ACC112 (cell line): ENCODE results near the gene CAPZB.

Source experiments
- H2AFZ ChIP-seq: fragments of 200-600 bp; sonication (generic); one replicate; pipeline ENCODE4 v1.6.0; 2017; ENCODE audit warnings: antibody characterized with exemption, low read length; ENCODE audit not compliant: unreplicated experiment
- H3K27ac ChIP-seq: fragments of 200-600 bp; sonication (generic); 2 replicates; pipeline ENCODE4 v1.5.1; 2014; ENCODE audit warnings: low read depth, mild to moderate bottlenecking, antibody characterized with exemption, low read length, moderate library complexity
- H3K27me3 ChIP-seq: fragments of 200-600 bp; sonication (generic); 2 replicates; pipeline ENCODE4 v1.6.1; 2014; ENCODE audit warnings: mild to moderate bottlenecking, antibody characterized with exemption, low read length, moderate library complexity, mixed read lengths; ENCODE audit not compliant: insufficient read depth
- H3K36me3 ChIP-seq: fragments of 200-600 bp; sonication (generic); 2 replicates; pipeline ENCODE4 v1.6.1; 2016; ENCODE audit warnings: mild to moderate bottlenecking, antibody characterized with exemption, low read length, moderate library complexity, mixed read lengths; ENCODE audit not compliant: insufficient read depth
- H3K4me1 ChIP-seq: fragments of 200-600 bp; sonication (generic); one replicate; pipeline ENCODE4 v1.6.1; 2016; ENCODE audit warnings: low read length, mixed read lengths; ENCODE audit not compliant: insufficient read depth, unreplicated experiment, control insufficient read depth
- H3K4me3 ChIP-seq: fragments of 200-600 bp; sonication (generic); 2 replicates; pipeline ENCODE4 v1.5.1; 2014; ENCODE audit warnings: mild to moderate bottlenecking, low read depth, low read length
- H3K79me2 ChIP-seq: fragments of 200-600 bp; sonication (generic); one replicate; pipeline ENCODE4 v1.6.0; 2016; ENCODE audit warnings: low read length; ENCODE audit not compliant: control insufficient read depth, unreplicated experiment, insufficient read depth

The CAPZB gene

DNA sequence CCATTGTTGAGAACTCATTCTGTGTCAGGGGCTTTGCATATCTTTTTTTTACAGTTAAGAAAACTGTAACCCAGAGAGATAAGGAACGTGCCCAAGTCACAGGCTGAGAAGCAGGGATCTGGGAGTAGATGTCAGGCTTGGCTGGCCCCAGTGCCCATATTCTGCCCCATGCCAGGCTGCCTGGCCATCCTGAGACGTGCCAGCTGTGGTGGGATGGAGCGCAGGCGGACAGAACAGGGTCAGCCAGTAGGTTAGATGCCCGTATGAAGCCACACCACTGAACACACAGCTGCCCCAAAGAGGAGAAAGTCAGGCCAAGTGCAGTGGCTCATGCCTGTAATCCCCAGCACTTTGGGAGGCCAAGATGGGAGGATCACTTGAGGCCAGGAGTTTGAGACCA lies 117.3 kb downstream of the CAPZB start:
- Histone ChIP-seq H3K36me3 (no peaks in the 10 kb centered on the region), H3K79me2 (peaks cover 22% of the 10 kb centered on the region), H3K4me1 (no peaks in the 10 kb centered on the region), H3K4me3 (no peak overlapping the region), H2AFZ (no peak overlapping the region), H3K27me3 (no peaks in the 10 kb centered on the region), H3K27ac (no peak overlapping the region)

GRCh38 chr1:19367584-19368041 lies 117.7 kb downstream of the CAPZB start:
- Histone ChIP-seq H3K4me3 (no peak overlapping the region), H3K27me3 (no peaks in the 10 kb centered on the region), H3K4me1 (no peaks in the 10 kb centered on the region), H3K79me2 (peaks cover 22% of the 10 kb centered on the region), H3K36me3 (no peaks in the 10 kb centered on the region), H3K27ac (no peak overlapping the region), H2AFZ (no peak overlapping the region)

- Histone ChIP-seq H3K27me3 (no peaks in the 10 kb centered on the region), H3K27ac (no peak overlapping the region), H3K36me3 (no peaks in the 10 kb centered on the region), H3K79me2 (peaks cover 22% of the 10 kb centered on the region), H3K4me3 (no peak overlapping the region), H3K4me1 (no peaks in the 10 kb centered on the region), H2AFZ (no peak overlapping the region)
These were observed 118.5 kb downstream of the CAPZB start for GRCh38 chr1:19366599-19367536.

DNA sequence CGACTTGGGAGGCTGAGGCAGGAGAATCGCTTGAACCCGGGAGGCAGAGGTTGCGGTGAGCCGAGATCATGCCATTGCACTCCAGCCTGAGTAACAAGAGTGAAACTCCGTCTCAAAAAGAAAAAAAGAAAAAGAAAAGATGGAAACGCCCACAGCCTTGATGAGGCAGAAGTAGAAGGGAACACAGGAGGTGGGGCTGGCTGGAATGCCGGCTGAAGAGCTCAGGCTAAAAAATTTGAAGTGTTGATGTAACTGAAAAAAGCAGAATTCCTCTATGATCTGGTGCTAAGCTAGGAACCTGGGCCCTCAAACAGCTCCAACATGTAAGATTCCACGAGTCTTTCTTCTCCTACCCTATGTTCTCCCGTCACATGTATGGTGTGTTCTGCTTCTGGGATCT lies 119.6 kb downstream of the CAPZB start:
- Histone ChIP-seq H3K36me3 (no peaks in the 10 kb centered on the region), H3K27me3 (no peaks in the 10 kb centered on the region), H3K27ac (no peak overlapping the region), H3K4me3 (no peak overlapping the region), H3K4me1 (no peaks in the 10 kb centered on the region), H2AFZ (no peak overlapping the region), H3K79me2 (peaks cover 27% of the 10 kb centered on the region)

DNA sequence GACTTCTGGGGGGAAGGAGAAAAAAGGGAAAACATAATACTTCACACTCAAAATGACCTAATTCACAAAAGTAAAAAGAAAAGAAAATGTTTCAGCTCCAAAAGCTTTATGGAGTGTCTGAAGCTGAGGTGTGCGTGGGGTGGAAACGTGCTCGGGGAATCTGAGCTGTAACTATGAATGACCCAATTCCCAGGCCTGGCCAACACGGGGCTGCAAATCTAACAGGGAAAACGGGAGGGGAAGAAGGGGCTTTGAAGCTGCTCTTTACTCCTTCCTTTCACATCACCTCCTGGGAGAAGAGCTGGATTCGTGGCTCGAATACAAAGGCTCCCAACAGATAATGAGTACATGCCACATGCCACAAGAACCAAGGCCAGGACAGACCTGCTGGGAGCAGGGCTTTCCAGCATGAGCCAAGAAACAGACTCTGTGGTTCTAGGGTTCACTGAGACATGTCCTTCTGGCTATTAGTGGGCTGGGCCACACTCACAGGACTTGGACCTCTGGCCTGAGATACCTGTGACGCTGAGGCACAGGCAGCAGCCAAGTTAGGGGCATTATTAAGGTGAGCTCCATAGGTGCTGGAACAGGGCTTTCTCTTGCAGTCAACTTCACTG lies 121.7 kb downstream of the CAPZB start:
- H3K4me3 ChIP-seq, result no peak overlapping the region
- no peak overlapping the region for H2AFZ ChIP-seq
- H3K36me3 ChIP-seq, result no peaks in the 10 kb centered on the region
- no peaks in the 10 kb centered on the region for H3K27me3 ChIP-seq
- H3K4me1 ChIP-seq, result no peaks in the 10 kb centered on the region
- peaks cover 31% of the 10 kb centered on the region for H3K79me2 ChIP-seq
- H3K27ac ChIP-seq, result no peak overlapping the region

GRCh38 chr1:19361611-19362147 lies 123.7 kb downstream of the CAPZB start:
- Histone ChIP-seq H3K27ac (no peak overlapping the region), H3K4me3 (no peak overlapping the region), H3K27me3 (no peaks in the 10 kb centered on the region), H3K79me2 (peaks cover 31% of the 10 kb centered on the region), H3K4me1 (no peaks in the 10 kb centered on the region), H3K36me3 (no peaks in the 10 kb centered on the region), H2AFZ (no peak overlapping the region)

GRCh38 chr1:19360843-19361610 lies 124.3 kb downstream of the CAPZB start:
- Histone ChIP-seq H3K4me3 (no peak overlapping the region), H2AFZ (no peak overlapping the region), H3K4me1 (no peaks in the 10 kb centered on the region), H3K27ac (no peak overlapping the region), H3K36me3 (no peaks in the 10 kb centered on the region), H3K79me2 (peaks cover 31% of the 10 kb centered on the region), H3K27me3 (no peaks in the 10 kb centered on the region)

DNA sequence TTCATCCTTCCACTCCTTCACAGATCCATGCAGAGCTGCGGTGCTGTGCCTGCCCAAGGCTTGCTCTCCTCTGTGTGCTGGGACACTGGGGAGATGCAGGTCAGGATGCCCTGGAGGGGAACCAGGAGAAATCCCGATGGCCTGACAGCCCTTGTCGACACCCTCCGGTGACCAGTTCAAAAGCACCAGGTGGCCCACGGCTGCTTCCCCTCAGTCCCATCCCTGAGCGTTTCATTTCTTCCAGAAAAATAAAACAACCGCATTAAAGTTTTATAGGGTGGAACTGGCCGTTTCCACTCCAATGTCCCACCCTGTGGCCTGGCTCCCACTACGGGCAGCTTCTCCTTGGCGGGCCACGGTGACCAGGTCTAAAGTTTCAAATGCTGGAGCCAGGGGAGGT lies 124.9 kb downstream of the CAPZB start:
- Histone ChIP-seq H3K27ac (no peak overlapping the region), H3K79me2 (peaks cover 28% of the 10 kb centered on the region), H2AFZ (no peak overlapping the region), H3K4me1 (no peaks in the 10 kb centered on the region), H3K36me3 (no peaks in the 10 kb centered on the region), H3K4me3 (no peak overlapping the region), H3K27me3 (no peaks in the 10 kb centered on the region)

- H3K27me3 ChIP-seq, result no peaks in the 10 kb centered on the region
- H3K4me1 ChIP-seq, result no peaks in the 10 kb centered on the region
- H3K4me3 ChIP-seq, result no peak overlapping the region
- no peak overlapping the region for H3K27ac ChIP-seq
- H3K36me3 ChIP-seq, result no peaks in the 10 kb centered on the region
- H3K79me2 ChIP-seq, result peaks cover 28% of the 10 kb centered on the region
- H2AFZ ChIP-seq, result no peak overlapping the region
These were observed 125.3 kb downstream of the CAPZB start for GRCh38 chr1:19360016-19360415.

DNA sequence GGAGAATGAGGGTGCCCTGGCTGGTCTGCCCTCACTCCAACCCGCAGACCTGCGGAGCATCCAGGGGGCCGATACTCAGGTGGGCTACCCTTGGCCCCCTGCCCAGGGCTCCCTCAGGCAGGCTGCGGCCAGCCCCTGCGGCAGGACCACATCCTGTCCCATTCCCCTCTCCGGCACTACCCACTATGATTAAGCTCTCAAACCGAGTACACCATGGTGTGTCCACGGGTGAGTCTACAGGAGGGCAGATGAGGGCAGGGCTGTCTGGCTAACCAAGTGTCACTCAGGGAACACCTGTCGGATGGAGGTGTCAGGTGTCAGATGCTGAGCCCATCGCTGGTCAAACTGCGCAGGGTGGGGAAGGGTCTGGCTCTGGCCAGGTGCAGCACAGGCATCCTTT lies 126.0 kb downstream of the CAPZB start:
- peaks cover 27% of the 10 kb centered on the region for H3K79me2 ChIP-seq
- no peak overlapping the region for H2AFZ ChIP-seq
- no peak overlapping the region for H3K4me3 ChIP-seq
- H3K36me3 ChIP-seq, result no peaks in the 10 kb centered on the region
- no peaks in the 10 kb centered on the region for H3K4me1 ChIP-seq
- no peak overlapping the region for H3K27ac ChIP-seq
- no peaks in the 10 kb centered on the region for H3K27me3 ChIP-seq
